Raji (cell line): Measurements from ENCODE around the gene GPR173.

ENCODE experiments used
- POLR2A ChIP-seq: IDR thresholded peaks from 2 replicates; pipeline ENCODE4 v1.6.1; 2011; ENCODE audit warnings: low read depth, low read length, control low read depth; ENCODE audit not compliant: insufficient read depth

Gene GPR173

DNA sequence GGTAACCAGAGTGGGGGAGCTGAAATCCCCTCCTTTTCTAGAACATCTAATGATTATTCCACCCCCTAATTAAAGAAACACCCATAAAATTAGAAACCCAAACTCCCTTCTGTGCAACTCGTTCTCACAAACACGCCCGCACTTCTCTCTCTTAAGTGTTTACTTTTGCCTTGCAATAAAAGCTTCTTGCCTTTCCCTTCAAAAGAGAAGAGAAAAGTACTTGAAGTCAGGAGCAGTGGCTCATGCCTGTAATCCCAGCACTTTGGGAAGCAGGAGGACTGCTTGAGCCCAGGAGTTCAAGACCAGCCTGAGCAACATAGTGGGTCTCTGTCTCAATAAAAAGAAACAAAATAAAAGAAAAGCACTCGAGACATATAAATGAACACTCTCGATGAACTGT is 3.6 kb upstream of the GPR173 start:
- TF ChIP-seq POLR2A, result no peak

DNA sequence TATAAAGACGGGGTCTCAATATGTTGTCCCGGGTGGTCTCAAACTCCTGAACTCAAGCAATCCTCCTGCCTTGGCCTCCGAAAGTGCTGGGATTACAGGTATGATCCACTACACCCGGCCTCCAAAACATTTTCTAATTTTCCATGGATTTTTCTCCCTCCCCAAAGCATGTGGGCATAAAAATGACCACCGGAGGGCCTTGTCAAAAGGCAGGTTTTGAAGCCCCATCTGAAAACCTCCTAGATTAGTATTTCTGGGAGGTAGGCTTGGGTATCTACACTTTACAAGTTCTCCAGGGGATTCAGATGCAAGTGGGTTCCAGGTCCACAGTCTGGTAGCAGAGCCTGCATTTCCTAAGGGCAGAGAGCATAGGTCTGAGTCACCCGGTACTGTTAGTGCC is 1.4 kb upstream of the GPR173 start:
- TF ChIP-seq POLR2A, result no peak

DNA sequence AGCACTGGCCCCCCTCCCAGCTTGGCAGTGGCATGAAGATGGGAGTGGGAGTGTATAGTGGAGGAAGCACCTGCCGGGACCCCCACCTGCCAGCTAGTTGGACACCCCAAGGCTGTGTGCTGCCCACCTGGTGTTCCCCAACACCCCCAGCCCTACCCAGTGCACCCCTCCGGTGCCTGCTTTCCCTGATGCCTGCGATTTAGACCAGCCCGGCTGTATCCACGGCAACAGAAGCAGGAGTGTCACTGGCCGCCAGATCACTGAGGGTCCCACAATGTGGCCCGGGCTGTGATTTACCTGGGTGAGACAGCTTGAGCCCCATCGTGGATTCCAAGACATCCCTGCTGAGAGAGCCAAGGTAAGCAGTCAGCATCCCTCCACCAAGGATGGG is 533 bp downstream of the GPR173 start:
- TF ChIP-seq POLR2A, result no peak

DNA sequence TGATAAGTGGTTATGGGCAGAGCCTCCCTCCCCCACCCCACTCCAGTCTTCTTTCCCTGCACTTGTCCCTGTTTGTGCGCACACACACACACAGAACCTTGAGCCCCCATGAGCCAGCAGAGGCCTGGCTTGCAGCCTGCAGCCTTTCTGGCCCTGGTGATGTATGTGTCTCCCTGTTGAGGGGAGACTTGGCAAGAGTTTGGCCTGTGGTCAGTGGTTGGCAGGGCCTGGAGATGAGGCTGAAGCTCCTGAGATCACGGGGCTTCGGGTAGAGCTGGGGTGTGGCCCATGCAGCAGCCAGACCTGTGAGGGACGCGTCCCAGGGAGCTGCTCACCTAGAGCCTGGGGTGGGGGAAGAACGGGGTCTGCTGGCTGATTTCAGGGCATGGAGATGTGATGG is 2.3 kb downstream of the GPR173 start:
- no peak for TF ChIP-seq POLR2A

DNA sequence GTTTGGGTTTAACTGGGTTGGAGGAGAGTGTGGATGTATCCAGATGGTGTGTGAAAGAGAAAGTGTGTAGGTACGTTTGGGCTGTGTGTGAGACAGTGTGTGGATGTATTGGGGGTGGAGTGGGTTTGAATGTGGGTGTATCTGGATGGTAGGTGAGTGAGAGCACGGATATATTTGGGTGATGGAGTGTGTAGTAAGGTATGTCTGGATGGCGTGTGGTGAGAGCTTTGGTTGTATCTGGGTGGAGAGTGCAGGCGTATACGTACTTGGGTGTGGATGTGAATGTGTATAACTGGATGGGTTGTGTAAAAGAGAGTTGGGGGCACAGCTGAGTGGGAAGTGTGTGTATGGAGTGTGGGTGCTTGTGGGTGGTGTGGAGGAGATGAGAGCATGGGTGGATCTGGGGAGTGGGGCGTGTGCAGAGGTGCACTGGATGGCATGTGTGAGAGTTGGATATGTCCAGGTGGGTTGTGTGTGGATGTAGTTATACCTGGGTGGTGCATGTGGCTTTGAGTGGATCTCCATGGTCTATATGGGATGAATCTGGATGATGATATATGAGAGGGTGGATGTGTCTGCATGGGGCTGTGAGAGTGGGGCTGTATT is 6.8 kb downstream of the GPR173 start:
- no peak for TF ChIP-seq POLR2A

DNA sequence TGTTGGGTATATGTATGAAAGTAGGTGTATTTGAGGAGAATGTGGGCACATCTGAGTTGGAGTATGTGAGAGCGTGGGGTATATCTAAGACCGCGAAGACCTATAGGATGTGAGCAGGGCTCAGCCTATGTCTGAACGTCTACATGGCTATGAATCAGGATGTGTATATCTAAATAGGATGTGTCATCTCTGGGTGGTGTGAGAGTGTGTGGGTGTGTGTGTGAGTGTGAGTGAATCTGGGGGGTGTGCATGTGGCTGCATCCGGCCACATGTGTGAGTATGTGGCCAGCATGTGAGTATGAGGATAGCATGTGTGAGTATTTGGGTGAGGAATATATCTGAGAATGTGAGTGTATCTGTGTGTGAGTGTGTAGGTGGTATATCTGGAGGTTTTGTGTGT is 7.7 kb downstream of the GPR173 start:
- TF ChIP-seq POLR2A, result no peak

DNA sequence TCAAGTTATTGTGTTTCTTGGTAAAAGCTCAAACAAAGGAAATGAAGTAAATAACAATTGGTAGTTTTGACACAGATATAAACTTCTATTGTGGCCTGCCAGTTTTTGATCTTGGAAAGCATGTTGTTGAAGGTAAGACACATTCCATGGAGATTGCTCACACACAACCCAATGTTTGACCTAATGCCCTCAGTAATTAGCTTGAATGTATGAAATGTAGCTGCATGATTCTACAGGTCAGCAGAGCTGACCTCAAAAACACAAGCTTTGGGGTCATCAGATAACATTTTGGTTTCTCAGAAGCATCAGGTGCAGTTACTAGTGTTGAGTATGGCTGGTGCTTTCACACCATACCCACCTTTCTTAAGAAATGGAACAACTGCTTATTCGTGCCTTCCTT is 16.5 kb downstream of the GPR173 start:
- TF ChIP-seq POLR2A, result no peak

DNA sequence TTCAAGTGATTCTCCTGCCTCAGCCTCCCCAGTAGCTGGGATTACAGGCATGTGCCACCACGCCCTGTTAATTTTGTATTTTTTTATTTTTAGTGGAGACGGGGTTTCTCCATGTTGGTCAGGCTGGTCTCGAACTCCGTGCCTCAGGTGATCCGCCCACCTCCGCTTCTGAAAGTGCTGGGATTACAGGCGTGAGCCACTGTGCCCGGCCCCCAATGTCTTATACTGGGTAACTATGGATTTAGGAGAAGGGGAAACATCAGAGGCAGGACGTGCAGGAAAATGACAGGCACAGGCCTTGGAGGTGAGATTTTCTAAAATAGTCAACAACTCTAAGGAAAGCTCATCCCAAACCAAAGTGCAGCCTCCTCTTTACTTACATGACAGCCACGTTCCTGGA is 22.5 kb downstream of the GPR173 start:
- TF ChIP-seq POLR2A, result no peak

DNA sequence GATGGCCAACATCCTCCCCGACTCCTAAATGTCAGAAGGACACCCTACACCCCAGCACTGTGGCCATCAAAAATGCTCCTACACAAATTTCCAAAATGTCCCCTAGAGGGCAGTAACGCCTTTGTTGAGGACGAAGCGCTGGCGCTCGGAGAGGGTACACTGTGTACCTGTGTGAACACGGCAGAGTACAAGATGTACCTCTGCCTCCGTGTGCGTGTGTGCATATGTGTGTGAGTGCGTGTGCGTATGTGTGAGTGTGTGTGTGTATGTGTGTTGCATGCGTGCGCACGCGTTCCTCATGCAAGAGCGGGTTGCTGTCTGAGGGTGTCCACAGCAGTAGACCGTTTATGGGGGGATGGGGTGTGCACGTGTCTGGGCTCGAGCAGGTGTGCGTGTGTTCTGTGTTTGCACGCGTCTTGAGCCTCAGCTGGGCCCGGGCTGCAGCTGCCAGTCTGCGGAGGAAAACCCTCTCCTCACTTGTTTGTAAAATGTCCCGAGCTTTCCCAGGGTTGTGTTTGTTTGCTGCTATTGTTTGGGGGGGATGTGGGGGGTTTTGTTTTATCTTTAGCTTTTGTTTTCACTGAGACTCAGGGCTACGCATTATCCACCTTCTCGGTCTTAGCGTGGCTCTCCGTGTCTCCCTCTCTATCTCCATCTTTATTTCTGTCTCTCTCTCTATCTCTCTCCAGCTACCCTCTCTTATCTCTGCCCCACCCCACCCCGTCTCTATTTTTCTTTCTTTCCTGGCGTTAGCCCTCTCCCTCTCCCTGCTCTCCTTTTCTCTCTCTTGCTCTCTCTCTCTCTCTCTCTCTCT is 23.2 kb downstream of the GPR173 start:
- peak; percentile 82 for TF ChIP-seq POLR2A

DNA sequence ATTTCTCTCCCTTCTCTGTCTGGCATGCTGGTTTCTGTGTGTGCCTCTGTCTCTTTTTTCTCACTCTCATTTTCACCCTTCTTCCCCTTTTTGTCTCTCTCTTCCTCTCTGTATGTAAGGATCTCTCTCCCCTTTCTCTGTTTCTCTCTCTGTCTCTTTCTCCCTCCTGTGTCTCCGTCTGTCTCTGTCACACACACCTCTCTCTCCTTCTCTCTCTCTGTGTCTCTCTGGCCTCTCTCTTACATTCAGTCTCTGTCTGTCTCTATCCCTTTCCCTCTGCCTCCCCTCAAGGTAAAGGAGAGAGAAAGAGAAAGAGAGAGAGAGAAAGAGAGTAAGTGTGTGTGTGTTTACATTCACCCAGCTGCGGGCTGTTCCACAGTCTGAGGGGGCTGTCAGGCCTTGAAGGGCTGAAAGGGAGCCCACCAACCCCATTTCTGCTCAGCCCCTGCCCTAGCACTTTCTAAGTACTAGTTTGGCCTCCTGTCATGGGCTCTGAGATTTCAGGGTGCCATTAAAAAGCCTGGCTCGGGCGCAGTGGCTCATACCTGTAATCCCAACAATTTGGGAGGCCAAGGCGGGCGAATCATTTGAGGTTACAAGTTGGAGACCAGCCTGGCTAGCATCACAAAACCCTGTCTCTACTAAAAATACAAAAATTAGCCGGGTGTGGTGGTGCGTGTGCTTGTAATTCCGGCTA is 24.0 kb downstream of the GPR173 start:
- no peak for TF ChIP-seq POLR2A

DNA sequence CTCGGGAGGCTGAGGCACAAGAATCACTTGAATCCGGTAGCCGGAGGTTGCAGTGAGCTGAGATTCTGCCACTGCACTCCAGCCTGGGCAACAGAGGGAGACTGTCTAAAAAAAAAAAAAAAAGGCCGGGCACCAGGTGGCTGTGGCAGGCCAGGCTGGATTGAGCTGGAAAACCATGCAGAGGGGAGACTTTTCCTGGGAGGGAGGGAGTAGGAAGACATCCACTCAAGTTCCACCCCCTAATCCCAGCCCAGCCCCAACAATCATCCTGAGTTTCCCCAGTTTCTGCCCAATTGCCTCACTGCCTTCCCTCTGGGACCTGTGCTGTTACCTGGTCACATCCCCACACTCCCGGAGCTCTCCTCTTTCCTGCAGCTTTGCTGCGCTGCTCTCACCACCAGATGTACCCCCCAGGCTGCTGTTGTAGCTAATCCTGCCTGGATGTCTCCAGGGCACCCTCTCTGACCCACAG is 24.6 kb downstream of the GPR173 start:
- TF ChIP-seq POLR2A, result no peak

DNA sequence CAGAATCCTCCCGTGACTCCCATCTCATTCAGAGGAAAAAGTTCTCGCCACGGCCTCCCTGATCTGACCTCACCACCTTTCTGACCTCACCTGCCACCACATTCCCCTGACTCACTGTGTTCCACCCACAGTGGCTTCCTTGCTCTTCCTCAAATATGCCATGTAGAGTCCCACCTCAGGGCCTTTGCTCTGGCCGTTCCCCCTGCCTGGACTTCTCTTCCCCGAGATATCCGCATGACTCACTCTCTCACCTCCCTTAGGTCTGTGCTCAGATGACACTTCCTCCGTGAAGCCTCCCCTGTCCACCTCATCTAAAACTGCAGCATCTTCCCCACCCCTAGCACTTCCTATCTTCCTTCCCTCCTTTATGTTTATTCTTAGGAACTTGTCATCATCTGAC is 26.4 kb downstream of the GPR173 start:
- TF ChIP-seq POLR2A, result no peak

DNA sequence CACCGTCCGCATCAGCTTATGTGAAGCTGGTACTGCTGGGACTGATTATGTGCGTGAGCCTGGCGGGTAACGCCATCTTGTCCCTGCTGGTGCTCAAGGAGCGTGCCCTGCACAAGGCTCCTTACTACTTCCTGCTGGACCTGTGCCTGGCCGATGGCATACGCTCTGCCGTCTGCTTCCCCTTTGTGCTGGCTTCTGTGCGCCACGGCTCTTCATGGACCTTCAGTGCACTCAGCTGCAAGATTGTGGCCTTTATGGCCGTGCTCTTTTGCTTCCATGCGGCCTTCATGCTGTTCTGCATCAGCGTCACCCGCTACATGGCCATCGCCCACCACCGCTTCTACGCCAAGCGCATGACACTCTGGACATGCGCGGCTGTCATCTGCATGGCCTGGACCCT is 28.1 kb downstream of the GPR173 start:
- no peak for TF ChIP-seq POLR2A

DNA sequence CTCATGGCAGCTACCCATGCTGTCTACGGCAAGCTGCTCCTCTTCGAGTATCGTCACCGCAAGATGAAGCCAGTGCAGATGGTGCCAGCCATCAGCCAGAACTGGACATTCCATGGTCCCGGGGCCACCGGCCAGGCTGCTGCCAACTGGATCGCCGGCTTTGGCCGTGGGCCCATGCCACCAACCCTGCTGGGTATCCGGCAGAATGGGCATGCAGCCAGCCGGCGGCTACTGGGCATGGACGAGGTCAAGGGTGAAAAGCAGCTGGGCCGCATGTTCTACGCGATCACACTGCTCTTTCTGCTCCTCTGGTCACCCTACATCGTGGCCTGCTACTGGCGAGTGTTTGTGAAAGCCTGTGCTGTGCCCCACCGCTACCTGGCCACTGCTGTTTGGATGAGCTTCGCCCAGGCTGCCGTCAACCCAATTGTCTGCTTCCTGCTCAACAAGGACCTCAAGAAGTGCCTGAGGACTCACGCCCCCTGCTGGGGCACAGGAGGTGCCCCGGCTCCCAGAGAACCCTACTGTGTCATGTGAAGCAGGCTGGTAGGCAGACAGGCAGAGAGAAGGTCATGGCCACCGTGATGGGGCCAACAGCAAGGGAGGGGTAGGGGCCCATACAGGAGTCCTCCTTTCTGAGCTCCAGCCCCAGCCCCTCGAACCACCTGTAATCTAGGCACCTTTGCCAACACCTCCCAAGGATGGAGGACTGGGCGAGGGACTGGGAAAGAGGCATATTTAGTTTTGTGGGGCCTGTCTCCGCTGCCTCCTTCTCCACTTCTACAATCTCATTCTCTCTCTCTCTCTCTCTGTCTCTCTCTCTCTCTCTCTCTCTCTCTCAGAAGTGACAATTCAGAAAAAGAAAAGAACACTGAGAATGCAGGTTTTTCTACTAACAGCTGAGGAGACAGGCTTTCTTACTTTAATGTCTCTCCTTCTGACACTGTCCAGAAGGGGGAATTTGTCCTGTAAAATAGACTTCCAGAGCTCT is 28.9 kb downstream of the GPR173 start:
- TF ChIP-seq POLR2A, result no peak

DNA sequence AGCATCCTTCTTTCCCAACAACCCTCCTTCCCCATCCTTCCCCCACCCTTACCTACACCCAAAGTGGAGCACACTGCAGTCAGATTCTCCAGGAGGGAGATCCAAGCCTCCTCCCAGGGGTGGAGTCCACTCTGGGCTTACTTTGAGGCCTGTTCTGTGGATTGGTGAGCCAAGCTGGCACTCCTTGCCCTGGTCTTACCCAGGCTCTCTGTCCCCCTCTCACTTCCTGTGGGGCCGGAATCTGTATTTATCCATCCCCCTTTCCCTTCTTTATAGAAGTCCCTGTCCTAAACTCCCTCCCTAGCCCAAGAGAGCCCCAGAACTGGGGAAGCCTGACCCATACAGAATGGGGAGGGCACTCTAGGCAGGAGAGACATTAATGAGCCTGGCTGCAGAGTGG is 30.4 kb downstream of the GPR173 start:
- TF ChIP-seq POLR2A, result no peak
